Activated CD4-positive, alpha-beta T cell treated with anti-CD3 and anti-CD28 coated beads, Interleukin-2, Interleukin-4, amounts not matched to agents 100 ng/mL and 50 ng/mL, durations not matched to agents 16 hours and 8 hours (primary cell): ENCODE data around the gene COPS8.

Source experiments
- DNase-seq: peaks from one replicate; pipeline ENCODE4 v3.0.0-alpha.2; 2020; ENCODE audit warnings: low spot score

The COPS8 gene

GRCh38 chr2:237065071-237065377 lies 20.7 kb upstream of the COPS8 start:
- DNase-seq, result no peak

DNA sequence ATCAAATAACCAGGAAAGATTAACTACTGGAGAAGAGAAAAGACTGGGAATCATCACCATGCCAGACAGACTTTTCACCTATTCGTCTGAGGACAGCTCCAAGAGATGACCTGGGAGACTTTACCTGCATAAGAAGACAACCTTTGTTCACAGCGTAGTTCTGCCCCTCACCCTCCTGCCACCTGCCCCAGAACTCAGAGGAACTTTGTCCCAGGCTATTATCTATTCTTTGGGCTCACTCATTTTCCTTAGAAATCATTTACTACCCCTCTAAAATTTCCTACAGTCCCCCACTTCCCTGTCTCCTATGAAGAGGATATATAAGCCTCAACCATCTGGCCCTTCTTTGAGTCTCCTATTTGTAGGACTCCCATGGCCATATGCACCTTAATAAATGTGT lies 19.3 kb upstream of the COPS8 start:
- DNase-seq, result no peak

GRCh38 chr2:237068005-237068576 lies 17.6 kb upstream of the COPS8 start:
- DNase-seq, result no peak

DNA sequence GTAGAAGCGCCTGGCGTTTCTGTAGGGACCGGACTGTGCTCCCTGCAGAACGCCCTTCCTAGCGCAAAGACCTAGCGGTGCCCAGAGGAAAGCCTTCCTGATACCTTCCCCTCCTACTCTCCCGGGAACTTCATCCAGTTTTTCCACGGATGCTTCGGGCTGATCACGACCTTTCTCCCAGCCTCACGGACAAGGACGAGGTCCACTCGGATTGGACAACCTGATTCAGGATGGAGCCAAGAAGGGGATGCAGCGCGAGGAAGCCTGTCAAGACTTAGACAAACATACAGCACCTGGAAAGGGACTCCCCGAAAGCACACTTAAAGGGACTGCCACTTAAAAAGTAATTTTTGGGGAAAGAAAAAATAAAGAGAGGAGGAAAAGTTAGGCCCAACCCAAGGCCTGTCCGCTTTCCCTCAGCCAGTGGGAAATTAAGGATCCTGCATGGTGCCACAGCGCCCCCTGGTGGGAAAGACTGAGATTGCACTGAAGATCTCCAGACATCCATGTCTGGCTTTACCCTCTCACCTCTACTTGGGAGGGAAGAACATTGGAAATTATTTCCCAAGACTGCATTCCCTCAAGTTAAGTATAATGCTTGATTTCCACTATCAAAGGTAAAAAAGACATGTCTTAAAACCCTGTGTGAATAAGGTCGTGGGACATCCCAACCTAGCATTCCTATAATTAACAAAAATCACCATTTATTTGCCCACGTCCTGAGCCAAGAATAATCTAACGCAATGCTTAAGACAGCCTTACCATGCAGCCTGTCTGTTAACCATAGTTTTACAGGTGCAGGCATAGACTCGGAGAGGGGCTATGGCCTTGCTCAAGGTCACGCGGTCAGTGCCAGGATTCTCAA lies 13.4 kb upstream of the COPS8 start:
- DNase-seq, result peak; percentile 62

DNA sequence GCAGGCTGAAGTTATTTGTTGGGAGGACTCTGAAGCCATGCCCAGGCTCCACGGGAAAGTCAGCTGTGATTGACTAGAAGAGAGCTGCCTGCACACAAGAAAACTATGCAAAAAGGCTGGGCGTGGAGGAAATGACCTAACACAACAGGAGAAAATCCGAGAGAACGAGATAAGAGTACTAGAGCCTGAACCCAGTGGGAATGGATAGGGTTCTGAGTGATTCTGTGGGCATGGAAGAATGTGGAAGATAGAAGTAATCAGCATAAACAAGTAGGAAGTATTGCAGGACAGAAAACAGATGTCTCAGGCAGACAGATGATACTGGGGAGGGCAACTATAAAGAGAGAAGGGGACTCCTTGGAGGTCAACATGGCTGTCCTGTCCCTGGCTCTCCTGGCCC lies 12.1 kb upstream of the COPS8 start:
- DNase-seq, result no peak

DNA sequence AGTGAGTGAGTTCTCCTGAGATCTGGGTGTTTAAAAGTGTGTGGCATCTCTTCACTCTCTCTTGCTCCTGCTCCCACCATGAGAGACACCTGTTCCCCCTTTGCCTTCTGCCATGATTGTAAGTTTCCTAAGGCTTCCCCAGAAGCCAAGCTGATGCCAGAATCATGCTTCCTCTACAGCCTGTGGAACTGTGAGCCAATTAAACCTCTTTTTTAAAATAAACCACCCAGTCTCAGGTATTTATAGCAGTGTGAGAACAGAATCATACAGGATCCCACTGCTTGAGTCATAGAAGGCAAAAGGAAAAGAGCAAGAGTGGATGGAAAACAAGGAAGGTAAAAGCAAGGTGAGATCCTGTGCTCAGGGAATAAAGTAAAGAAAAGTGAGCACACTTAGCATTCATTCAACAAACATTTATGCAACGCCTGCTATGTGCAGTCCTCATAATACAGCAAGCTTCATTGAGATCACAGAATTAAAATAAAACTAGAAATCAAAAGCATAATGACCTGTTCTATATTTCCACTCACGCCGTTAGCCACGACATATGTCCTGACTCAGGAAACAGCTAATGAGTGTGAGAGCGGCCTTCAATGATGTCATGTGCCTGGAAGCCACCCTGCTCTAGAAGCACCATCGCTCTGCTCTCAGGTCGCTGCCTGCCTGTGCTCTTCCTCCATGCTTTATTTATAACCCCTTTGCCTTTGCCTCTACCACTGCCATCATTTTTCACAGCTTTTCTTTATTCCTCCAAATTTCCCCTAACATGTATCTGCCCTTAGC lies 11.3 kb upstream of the COPS8 start:
- no peak for DNase-seq

DNA sequence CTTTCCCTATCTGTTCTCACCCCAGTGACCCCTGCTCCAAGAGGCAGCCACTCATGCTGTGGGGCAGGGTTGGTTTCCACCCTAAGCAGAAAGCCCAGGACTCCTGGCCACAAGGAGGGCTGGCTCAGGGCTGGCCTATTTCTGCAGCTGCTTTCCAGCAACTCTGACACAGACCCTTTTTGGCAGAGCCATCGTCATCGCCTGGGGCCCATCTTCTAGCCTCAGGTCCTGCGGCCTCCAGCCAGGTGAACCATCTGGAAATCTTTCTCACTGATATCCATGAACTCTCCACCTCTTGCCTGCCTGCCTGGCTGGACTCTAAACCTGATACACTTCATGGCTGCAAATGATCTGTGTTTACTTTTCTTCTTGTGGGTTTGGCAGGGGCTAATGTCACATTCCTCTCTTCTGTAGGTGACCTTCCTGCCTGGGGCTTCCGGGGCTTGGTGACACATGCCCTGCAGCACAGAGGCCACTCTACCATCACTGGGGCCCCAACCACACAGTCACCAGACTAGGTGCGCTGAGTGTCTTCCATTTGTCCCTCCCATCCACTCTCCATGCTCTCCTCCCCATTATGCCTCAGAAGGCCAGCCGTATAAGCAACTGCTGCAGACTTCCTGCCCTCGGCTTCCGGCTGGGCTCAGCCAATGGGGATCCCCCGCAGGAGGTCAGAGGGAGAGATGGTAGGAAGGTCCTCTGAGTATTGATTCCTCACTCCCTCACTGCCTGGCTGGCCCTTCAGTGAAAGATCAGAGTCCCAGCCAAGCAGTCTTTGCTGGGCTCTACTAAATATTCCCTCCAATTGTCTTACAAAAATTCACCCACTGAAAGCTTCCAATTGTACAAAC lies 9.7 kb upstream of the COPS8 start:
- no peak for DNase-seq

DNA sequence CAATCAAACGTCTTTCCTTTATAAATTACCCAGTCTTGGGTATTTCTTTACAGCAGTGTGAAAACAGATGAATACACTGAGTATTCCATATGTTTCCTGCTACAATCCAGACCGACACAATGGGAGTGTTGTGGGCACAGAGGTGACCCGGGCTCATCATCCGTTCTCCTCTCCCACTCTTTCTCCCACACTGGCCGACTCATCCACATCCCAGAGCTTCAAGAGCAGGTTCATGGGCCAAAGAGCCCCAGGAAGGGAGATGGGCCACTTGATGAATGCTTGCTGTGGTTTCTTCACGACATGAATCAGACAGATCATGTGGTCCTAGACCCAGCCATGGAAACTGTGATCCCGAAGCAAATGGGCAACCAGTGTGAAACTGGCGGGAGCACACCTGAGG lies 4.1 kb upstream of the COPS8 start:
- no peak for DNase-seq

DNA sequence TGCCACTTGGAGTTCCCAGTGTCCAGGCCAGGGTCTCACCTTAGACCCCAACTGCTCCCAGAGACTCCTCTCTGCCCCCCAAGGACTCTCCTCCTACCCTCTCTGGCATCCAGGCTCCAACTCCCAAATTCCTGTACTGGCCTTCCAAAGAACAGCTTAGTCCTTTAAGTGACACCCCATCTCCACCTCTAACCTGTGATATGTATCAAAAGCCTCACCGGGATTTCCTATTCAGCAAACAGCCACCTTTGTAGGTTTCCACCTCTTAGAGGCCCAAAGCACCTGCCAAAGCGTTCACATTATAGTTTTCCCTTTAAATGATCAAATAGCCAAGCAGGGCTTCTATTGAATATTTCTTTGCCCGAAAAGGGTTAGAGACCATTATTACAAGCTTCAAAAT lies 2.7 kb upstream of the COPS8 start:
- DNase-seq, result no peak

DNA sequence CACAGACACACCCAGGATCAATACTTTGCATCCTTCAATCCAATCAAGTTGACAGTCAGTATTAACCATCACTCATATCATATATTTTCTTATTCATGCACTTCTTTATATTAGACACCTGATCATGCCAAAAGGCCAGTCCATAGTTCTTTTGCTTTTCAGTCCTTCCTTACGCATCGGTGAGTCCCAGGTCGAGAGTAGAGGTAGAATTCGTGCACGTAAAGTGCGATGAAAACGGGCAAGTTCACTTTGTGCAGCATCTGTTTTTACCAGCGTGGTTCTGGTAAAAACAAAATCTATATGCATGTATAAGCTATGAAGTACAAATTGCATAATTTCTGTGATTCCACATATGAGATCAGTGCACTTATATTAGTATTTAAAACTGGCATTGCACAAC lies 1.2 kb upstream of the COPS8 start:
- no peak for DNase-seq

DNA sequence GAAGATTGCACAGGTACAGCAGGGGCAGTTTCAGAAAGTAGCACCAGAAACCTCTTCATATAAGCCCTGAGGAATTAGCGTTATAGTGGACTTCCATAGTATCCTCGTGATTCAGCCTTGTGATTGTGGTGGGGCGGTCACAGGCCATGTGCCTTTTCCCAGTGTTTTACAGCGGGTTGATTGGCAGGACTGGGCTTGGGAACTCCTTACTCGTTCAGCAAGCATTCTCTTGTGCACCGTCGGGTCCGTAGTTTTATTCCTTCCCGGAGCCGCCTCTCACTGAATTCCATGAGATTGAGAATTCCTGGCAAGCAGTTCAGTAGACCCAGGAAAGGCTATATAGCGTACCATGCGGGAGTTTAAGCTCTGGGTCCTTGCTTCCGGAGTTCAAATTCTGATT lies 5.2 kb downstream of the COPS8 start:
- no peak for DNase-seq

DNA sequence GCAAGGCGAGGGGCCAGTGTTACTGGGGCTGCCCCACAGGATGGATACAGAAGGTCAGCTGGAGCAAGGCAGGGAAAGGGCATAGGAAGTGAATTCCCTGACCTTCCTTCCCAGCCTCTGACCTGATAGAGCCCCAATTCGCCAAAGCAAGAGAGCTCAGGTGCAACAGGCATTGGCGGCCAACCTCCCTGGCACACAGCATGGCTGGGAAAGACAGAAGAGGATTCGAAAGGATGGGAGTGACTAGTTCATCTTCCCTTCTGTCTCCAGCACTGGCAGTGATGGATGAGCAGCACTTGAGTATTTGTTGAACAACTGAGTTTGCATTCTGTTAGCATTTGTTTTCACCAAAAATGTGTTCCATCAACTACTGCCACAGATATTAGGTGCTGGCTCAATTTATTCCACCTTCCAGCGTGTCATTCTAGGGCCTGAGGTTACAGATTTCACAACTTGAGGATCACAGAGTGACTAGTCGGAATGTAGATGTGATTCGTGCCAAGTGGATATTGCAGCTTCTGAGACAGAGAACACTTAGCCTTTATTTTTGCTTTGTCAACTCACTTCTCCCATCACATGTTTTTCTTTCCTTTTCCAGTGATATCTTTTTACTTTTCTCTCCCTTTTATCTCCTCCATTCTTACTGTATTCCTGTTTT lies 6.2 kb downstream of the COPS8 start:
- no peak for DNase-seq

- no peak for DNase-seq
Observed at GRCh38 chr2:237092506-237092905, 6.8 kb downstream of the COPS8 start.

- no peak for DNase-seq
Observed at GRCh38 chr2:237092920-237093781, 7.5 kb downstream of the COPS8 start.

DNA sequence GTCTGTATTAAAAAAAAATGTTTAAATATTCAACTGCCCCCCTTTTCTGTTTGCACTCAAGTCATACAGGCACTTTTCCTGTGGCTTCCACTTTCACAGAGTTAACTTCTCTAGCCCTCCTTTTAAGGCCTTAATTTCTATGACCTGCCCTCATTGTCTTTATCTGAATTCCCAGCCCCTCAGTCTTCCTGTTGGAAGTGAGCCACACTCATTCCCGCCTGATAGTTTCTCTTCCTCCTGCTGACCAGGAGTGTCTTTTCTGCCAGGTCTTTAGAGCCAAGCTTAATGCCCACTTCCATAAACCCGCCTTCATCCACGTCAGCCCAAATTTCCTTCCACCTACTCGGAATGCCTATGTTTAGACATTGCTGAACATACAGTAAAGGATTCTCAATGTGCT lies 10.5 kb downstream of the COPS8 start:
- no peak for DNase-seq

GRCh38 chr2:237096911-237097310 lies 11.2 kb downstream of the COPS8 start:
- DNase-seq, result no peak

DNA sequence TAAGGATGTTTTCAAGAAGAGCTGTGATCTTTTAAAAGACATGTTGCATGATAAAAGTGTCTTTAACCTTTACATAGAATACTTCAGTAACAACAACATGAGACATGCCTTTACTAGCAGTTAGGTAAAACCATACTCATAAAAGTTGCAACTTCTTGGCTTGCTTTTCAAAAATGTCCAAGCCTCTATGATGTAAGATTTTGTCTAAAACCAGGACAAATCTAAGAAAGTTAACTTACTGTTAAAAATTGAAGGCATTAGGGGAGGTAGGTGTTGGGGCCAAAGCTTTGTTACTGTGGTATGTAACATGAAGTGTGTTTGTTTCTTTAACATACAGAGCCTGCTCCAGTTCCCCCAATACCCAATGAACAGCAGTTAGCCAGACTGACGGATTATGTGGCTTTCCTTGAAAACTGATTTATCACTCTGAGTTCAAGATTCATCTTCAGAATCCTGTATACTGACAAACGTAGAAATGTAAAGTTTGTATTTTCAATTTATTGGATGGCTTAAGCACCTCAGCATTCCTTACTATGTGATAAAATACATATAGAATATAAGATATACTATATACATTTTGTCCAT lies 11.7 kb downstream of the COPS8 start:
- DNase-seq, result no peak

GRCh38 chr2:237097911-237098702 lies 12.4 kb downstream of the COPS8 start:
- DNase-seq, result no peak

- DNase-seq, result no peak
Observed at GRCh38 chr2:237099804-237100203, 14.1 kb downstream of the COPS8 start.
